ENCODE results near the gene SLC6A6. TPM values are rescaled to one million over a fixed set of nuclear protein-coding genes. Genes with fewer than 3 reads are reported as not detected.

The SLC6A6 gene
- total and polyA plus RNA-seq, 8 donors, result 3.0 to 36.7 (median 19.7) TPM

GRCh38 chr3:14391033-14391432 lies 11.4 kb upstream of the SLC6A6 start:
- H3K27me3 ChIP-seq, result no peaks in the 10 kb centered on the region
- no peaks in the 10 kb centered on the region for H3K36me3 ChIP-seq
- WGBS, 5 donors, result 33 to 50% (median 43%) methylated on average over 4 of the region's 4 CpGs
- TF ChIP-seq POLR2AphosphoS5 (IDR thresholded peaks at IDR 0.05) (peak in 2 of 3 donors; percentile 77 to 90), POLR2A (IDR thresholded peaks at IDR 0.05) (no peak), EP300 (IDR thresholded peaks at IDR 0.05) (no peak)
- TF ChIP-seq, protein P1, sequence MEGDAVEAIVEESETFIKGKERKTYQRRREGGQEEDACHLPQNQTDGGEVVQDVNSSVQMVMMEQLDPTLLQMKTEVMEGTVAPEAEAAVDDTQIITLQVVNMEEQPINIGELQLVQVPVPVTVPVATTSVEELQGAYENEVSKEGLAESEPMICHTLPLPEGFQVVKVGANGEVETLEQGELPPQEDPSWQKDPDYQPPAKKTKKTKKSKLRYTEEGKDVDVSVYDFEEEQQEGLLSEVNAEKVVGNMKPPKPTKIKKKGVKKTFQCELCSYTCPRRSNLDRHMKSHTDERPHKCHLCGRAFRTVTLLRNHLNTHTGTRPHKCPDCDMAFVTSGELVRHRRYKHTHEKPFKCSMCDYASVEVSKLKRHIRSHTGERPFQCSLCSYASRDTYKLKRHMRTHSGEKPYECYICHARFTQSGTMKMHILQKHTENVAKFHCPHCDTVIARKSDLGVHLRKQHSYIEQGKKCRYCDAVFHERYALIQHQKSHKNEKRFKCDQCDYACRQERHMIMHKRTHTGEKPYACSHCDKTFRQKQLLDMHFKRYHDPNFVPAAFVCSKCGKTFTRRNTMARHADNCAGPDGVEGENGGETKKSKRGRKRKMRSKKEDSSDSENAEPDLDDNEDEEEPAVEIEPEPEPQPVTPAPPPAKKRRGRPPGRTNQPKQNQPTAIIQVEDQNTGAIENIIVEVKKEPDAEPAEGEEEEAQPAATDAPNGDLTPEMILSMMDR (IDR thresholded peaks at IDR 0.05), result no peak
- H3K4me1 ChIP-seq, result peaks cover 0 to 27% (median 5%) of the 10 kb centered on the region in 4 donors
- intact Hi-C loops (cut with DNase I; ENCODE audit: low total_unique reads), result no loop called here
- H3K4me3 ChIP-seq, result no peak overlapping the region
- peak in 1 of 2 donors; percentile 65 for DNase-seq
- H3K9me3 ChIP-seq, result no peaks in the 10 kb centered on the region
- peak overlapping the region in 3 of 5 donors; percentile 61 to 64 (median 62) for H3K27ac ChIP-seq

DNA sequence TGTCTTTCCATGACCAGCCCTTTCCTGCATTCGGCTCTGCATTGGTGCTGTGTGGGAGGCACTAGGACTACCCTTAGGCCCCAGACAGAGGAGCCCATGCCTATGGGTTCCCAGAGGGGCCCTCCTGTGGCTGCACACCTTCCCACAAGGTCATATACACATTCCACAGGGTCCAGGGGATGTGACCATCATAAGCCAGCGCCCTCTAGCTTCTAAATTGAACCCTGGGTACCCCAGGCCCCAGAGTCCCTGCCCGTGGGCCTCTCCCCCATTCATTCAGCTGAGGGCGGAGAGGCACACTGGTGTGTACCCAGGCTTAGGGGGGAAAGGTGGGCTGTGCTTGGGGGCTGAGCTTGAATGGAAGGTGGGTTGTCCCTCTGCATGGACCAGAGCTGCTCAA lies 10.2 kb upstream of the SLC6A6 start:
- H3K27ac ChIP-seq, result peak overlapping the region in 1 of 5 donors; percentile 64
- no peak overlapping the region for H3K4me3 ChIP-seq
- no peaks in the 10 kb centered on the region for H3K36me3 ChIP-seq
- peaks cover 0 to 34% (median 8%) of the 10 kb centered on the region in 4 donors for H3K4me1 ChIP-seq
- no peaks in the 10 kb centered on the region for H3K9me3 ChIP-seq
- 84 to 95% (median 94%) methylated on average over 4 of the region's 4 CpGs for WGBS, 5 donors
- DNase-seq, result no peak
- TF ChIP-seq EP300 (IDR thresholded peaks at IDR 0.05) (no peak), POLR2A (IDR thresholded peaks at IDR 0.05) (no peak), POLR2AphosphoS5 (IDR thresholded peaks at IDR 0.05) (no peak)
- TF ChIP-seq, protein P1 (IDR thresholded peaks at IDR 0.05), result no peak
- no peaks in the 10 kb centered on the region for H3K27me3 ChIP-seq
- intact Hi-C loops (cut with DNase I; ENCODE audit: low total_unique reads), result no loop called here

DNA sequence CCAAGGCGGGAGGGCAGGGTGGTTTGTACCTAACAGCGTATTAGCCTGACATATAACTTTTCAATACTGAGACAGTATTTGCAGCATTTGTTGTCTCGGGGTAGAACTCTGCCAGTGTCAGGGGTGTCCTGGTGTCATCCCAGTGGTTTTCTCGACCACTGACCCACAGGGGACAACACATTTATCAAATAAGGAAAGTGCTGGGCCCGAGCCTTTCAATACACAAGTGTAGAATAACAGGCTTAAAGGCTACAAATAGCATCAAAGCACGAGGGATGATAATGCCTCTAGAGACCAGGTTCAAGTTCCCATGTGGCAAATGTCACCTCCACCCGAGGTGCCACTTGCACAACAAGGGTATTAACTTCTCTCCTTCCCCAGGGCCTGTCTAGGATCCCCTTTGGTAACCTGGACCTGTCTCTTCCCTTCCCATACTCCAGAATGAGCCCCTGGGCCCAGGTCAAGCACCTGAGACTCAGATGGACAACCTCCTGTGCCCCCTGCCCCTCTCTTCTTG lies 9.5 kb upstream of the SLC6A6 start:
- peak overlapping the region in 3 of 5 donors; percentile 26 to 64 (median 26) for H3K27ac ChIP-seq

GRCh38 chr3:14393440-14394106 lies 8.8 kb upstream of the SLC6A6 start:
- H3K36me3 ChIP-seq, result no peaks in the 10 kb centered on the region
- no peak for DNase-seq
- intact Hi-C loops (cut with DNase I; ENCODE audit: low total_unique reads), result no loop called here
- WGBS, 5 donors, result 67 to 81% (median 80%) methylated on average over 8 to 9 of the region's 9 CpGs
- TF ChIP-seq, protein P1 (IDR thresholded peaks at IDR 0.05), result no peak
- TF ChIP-seq POLR2A (IDR thresholded peaks at IDR 0.05), result no peak
- no peak for TF ChIP-seq EP300 (IDR thresholded peaks at IDR 0.05)
- no peak for TF ChIP-seq POLR2AphosphoS5 (IDR thresholded peaks at IDR 0.05)
- no peak overlapping the region for H3K4me3 ChIP-seq
- H3K27me3 ChIP-seq, result no peaks in the 10 kb centered on the region
- H3K27ac ChIP-seq, result peak overlapping the region in 4 of 5 donors; percentile 26 to 64 (median 30)
- H3K9me3 ChIP-seq, result no peaks in the 10 kb centered on the region
- H3K4me1 ChIP-seq, result peaks cover 4 to 46% (median 13%) of the 10 kb centered on the region in 4 donors

More for the DNA sequence above, 9.5 kb upstream of the SLC6A6 start:
- intact Hi-C loops (cut with DNase I; ENCODE audit: low total_unique reads), result no loop called here
- no peak for DNase-seq
- Histone ChIP-seq H3K9me3 (no peaks in the 10 kb centered on the region), H3K36me3 (no peaks in the 10 kb centered on the region), H3K4me1 (peaks cover 4 to 40% (median 11%) of the 10 kb centered on the region in 4 donors), H3K4me3 (no peak overlapping the region), H3K27me3 (no peaks in the 10 kb centered on the region)
- TF ChIP-seq, protein P1 (IDR thresholded peaks at IDR 0.05), result no peak
- TF ChIP-seq POLR2AphosphoS5 (IDR thresholded peaks at IDR 0.05) (no peak), POLR2A (IDR thresholded peaks at IDR 0.05) (no peak), EP300 (IDR thresholded peaks at IDR 0.05) (no peak)
- WGBS, 5 donors, result 82 to 92% (median 88%) methylated on average over 7 of the region's 7 CpGs

All from stomach (tissue), 9 donors.